WTC11 (cell line): Measurements from ENCODE around the gene AIFM2. TPM values are rescaled to one million over a fixed set of nuclear protein-coding genes. Genes with fewer than 3 reads are reported as not detected.

Experiments used
- ATAC-seq: fragments of 200-7000 bp; cut with Tn5 transposase; 2 replicates; pipeline ENCODE4 v1.10.0; 2021; ENCODE audit warnings: mild to moderate bottlenecking, moderate library complexity
- CTCF ChIA-PET: fragments of 300-600 bp; sonication (Branson Sonifier 250); formaldehyde crosslinking; loops from one replicate; lab custom pipeline; 2021; ENCODE audit warnings: antibody characterized with exemption; lab: Charles Lee
- POLR2A ChIA-PET: fragments of 350-600 bp; sonication (Branson Sonifier 250); formaldehyde crosslinking; loops from one replicate; lab custom pipeline; 2021; ENCODE audit warnings: antibody characterized with exemption; lab: Charles Lee
- DNase-seq: peaks from one replicate; pipeline ENCODE4 v3.0.0; 2021; ENCODE audit warnings: low spot score
- H3K27ac Mint-ChIP-seq: 2 replicates; pipeline ENCODE4 v1.8.0; 2021; ENCODE audit warnings: mixed read lengths
- H3K27me3 Mint-ChIP-seq: 2 replicates; pipeline ENCODE4 v1.8.0; 2021; ENCODE audit warnings: low read depth, mild to moderate bottlenecking, moderate library complexity, mixed read lengths
- H3K36me3 Mint-ChIP-seq: 2 replicates; pipeline ENCODE4 v1.8.0; 2021; ENCODE audit warnings: mixed read lengths
- H3K4me1 Mint-ChIP-seq: 2 replicates; pipeline ENCODE4 v1.8.0; 2022; ENCODE audit warnings: mixed read lengths
- H3K4me3 Mint-ChIP-seq: 2 replicates; pipeline ENCODE4 v1.8.0; 2021; ENCODE audit warnings: mild to moderate bottlenecking, moderate library complexity, mixed read lengths
- H3K9me3 Mint-ChIP-seq: 2 replicates; pipeline ENCODE4 v1.8.0; 2021; ENCODE audit warnings: mixed read lengths
- CTCF ChIP-seq: fragments of 200-600 bp; IDR thresholded peaks from 2 replicates; pipeline ENCODE4 v1.8.0; 2022; ENCODE audit warnings: antibody characterized with exemption
- ELF4 ChIP-seq: sonication (generic); formaldehyde crosslinking; IDR thresholded peaks from 2 replicates; pipeline ENCODE4 v1.8.1; 2022; ENCODE audit warnings: low read depth, mild to moderate bottlenecking, moderate library complexity, missing genetic modification reagents
- ESRRA ChIP-seq: sonication (generic); formaldehyde crosslinking; IDR thresholded peaks from 2 replicates; pipeline ENCODE4 v1.8.1; 2022; ENCODE audit warnings: mild to moderate bottlenecking, missing genetic modification reagents, borderline replicate concordance
- ETV6 ChIP-seq: sonication (generic); formaldehyde crosslinking; IDR thresholded peaks from 2 replicates; pipeline ENCODE4 v1.8.1; 2022; ENCODE audit warnings: mild to moderate bottlenecking, missing genetic modification reagents
- FOXP4 ChIP-seq: sonication (generic); formaldehyde crosslinking; IDR thresholded peaks from 2 replicates; pipeline ENCODE4 v1.8.0; 2022; ENCODE audit warnings: mild to moderate bottlenecking, missing genetic modification reagents
- HMGA2 ChIP-seq: fragments of 250-450 bp; sonication (Bioruptor Pico); IDR thresholded peaks from 2 replicates; pipeline ENCODE4 v1.4.0; 2021; ENCODE audit warnings: mild to moderate bottlenecking, moderate library complexity
- IRF1 ChIP-seq: sonication (generic); formaldehyde crosslinking; IDR thresholded peaks from 2 replicates; pipeline ENCODE4 v1.8.0; 2023; ENCODE audit warnings: missing genetic modification reagents
- MLX ChIP-seq: sonication (generic); formaldehyde crosslinking; IDR thresholded peaks from 2 replicates; pipeline ENCODE4 v1.8.1; 2023; ENCODE audit warnings: mild to moderate bottlenecking, missing genetic modification reagents, moderate library complexity
- PRRX2 ChIP-seq: fragments of 250-450 bp; sonication (Bioruptor Pico); IDR thresholded peaks from 2 replicates; pipeline ENCODE4 v1.8.0; 2021; ENCODE audit warnings: mild to moderate bottlenecking
- RELA ChIP-seq: sonication (generic); formaldehyde crosslinking; IDR thresholded peaks from 2 replicates; pipeline ENCODE4 v1.8.1; 2022; ENCODE audit warnings: missing genetic modification reagents, mild to moderate bottlenecking, borderline replicate concordance
- SMAD4 ChIP-seq: sonication (generic); formaldehyde crosslinking; IDR thresholded peaks from 2 replicates; pipeline ENCODE4 v1.8.0; 2022; ENCODE audit warnings: mild to moderate bottlenecking, missing genetic modification reagents
- SOX15 ChIP-seq: fragments of 250-450 bp; sonication (Bioruptor Pico); IDR thresholded peaks from 2 replicates; pipeline ENCODE4 v1.9.0; 2021; ENCODE audit warnings: mild to moderate bottlenecking
- SP1 ChIP-seq: sonication (generic); formaldehyde crosslinking; conservative IDR thresholded peaks from 2 replicates; pipeline ENCODE4 v1.8.1; 2022; ENCODE audit warnings: missing genetic modification reagents
- ZNF121 ChIP-seq: sonication (generic); formaldehyde crosslinking; IDR thresholded peaks from 2 replicates; pipeline ENCODE4 v1.8.0; 2023; ENCODE audit warnings: missing genetic modification reagents
- total RNA-seq: library from RNA; stranded (reverse); gene quantifications from 3 replicates; pipeline ENCODE4 v1.2.3, GENCODE V29; 2021
- TF ChIP-seq, protein P1 (sequence below): sonication (generic); formaldehyde crosslinking; IDR thresholded peaks from 2 replicates; pipeline ENCODE4 v1.8.1; 2022; ENCODE audit warnings: missing genetic modification reagents, borderline replicate concordance
- TF ChIP-seq, protein P2 (sequence below): sonication (generic); formaldehyde crosslinking; IDR thresholded peaks from 2 replicates; pipeline ENCODE4 v1.8.1; 2022; ENCODE audit warnings: low read depth, missing genetic modification reagents, borderline replicate concordance
- TF ChIP-seq, protein P3 (sequence below): sonication (generic); formaldehyde crosslinking; IDR thresholded peaks from 2 replicates; pipeline ENCODE4 v1.8.1; 2023; ENCODE audit warnings: mild to moderate bottlenecking, missing genetic modification reagents, borderline replicate concordance
- TF ChIP-seq, protein P4 (sequence below): sonication (generic); formaldehyde crosslinking; IDR thresholded peaks from 2 replicates; pipeline ENCODE4 v1.8.0; 2022; ENCODE audit warnings: missing genetic modification reagents

Gene AIFM2
- total RNA-seq, 1 experiment from 2014 or later = 4.4 TPM

- no peaks in the 10 kb centered on the region for H3K36me3 Mint-ChIP-seq
- H3K9me3 Mint-ChIP-seq = no peaks in the 10 kb centered on the region
- ATAC-seq (no peak), DNase-seq (no peak)
- peaks cover 16% of the 10 kb centered on the region for H3K27me3 Mint-ChIP-seq
- ChIA-PET POLR2A (no interaction called here), CTCF (interaction anchor here (1.4 to 2.8 kb wide), 3 partner anchors 9 to 30 kb away, joined by 4 to 18 read pairs (median 7); partner anchors contain the start of gene TYSND1)
- no peak for TF ChIP-seq IRF1 (CRISPR knock-in tag)
- TF ChIP-seq PRRX2 (CRISPR knock-in tag) = no peak
- TF ChIP-seq FOXP4 (CRISPR knock-in tag) = no peak
- TF ChIP-seq, protein P1, sequence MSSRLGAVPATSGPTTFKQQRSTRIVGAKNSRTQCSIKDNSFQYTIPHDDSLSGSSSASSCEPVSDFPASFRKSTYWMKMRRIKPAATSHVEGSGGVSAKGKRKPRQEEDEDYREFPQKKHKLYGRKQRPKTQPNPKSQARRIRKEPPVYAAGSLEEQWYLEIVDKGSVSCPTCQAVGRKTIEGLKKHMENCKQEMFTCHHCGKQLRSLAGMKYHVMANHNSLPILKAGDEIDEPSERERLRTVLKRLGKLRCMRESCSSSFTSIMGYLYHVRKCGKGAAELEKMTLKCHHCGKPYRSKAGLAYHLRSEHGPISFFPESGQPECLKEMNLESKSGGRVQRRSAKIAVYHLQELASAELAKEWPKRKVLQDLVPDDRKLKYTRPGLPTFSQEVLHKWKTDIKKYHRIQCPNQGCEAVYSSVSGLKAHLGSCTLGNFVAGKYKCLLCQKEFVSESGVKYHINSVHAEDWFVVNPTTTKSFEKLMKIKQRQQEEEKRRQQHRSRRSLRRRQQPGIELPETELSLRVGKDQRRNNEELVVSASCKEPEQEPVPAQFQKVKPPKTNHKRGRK (CRISPR knock-in tag) = no peak
- no peak for TF ChIP-seq SP1
- TF ChIP-seq ETV6 (CRISPR knock-in tag) = no peak
- no peak for TF ChIP-seq SOX15 (CRISPR knock-in tag)
- no peak for TF ChIP-seq MLX (CRISPR knock-in tag)
- TF ChIP-seq ELF4 (CRISPR knock-in tag) = no peak
- H3K27ac Mint-ChIP-seq = no peak overlapping the region
- H3K4me3 Mint-ChIP-seq = no peak overlapping the region
- peaks cover 12% of the 10 kb centered on the region for H3K4me1 Mint-ChIP-seq
Observed at GRCh38 chr10:70137135-70137534, 4.5 kb upstream of the AIFM2 start.

DNA sequence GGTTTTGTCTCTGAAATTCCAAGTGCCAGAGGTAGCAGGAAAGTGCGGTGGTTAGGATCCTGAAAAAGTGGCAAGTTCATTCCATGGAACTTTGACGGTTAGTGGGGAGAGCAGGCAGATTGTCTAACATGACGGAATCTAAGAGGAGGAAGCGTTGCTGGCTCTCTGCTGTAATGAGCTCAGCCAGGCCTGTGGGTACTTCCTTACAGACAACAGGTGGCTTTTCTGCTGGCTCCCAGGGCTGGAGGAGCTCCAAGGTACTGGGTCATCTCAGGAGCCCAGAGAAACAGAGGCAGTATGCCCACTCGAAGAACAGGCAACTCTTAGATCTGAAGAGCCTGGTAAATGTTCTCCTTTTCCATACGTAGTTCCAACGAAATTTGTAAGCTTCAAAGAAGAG, 3.1 kb upstream of the AIFM2 start:
- H3K9me3 Mint-ChIP-seq = no peaks in the 10 kb centered on the region
- ChIA-PET POLR2A (interaction anchor here (0.5 to 0.9 kb wide), 3 partner anchors 9 to 1794 kb away, joined by 3 to 5 read pairs (median 3); partner anchors contain the start of gene TYSND1), CTCF (interaction anchor here (0.6 to 2.8 kb wide), 7 partner anchors 11 to 221 kb away, joined by 3 to 18 read pairs (median 4); partner anchors contain the start of gene TYSND1)
- H3K27ac Mint-ChIP-seq = no peak overlapping the region
- no peaks in the 10 kb centered on the region for H3K36me3 Mint-ChIP-seq
- ATAC-seq = no peak
- H3K27me3 Mint-ChIP-seq = peaks cover 24% of the 10 kb centered on the region
- H3K4me3 Mint-ChIP-seq = no peak overlapping the region
- DNase-seq = no peak
- peaks cover 15% of the 10 kb centered on the region for H3K4me1 Mint-ChIP-seq
- TF ChIP-seq HMGA2 (no peak), ZNF121 (no peak), RELA (CRISPR knock-in tag) (no peak), ESRRA (CRISPR knock-in tag) (no peak), CTCF (no peak), SMAD4 (CRISPR knock-in tag) (no peak)
- TF ChIP-seq, protein P2, sequence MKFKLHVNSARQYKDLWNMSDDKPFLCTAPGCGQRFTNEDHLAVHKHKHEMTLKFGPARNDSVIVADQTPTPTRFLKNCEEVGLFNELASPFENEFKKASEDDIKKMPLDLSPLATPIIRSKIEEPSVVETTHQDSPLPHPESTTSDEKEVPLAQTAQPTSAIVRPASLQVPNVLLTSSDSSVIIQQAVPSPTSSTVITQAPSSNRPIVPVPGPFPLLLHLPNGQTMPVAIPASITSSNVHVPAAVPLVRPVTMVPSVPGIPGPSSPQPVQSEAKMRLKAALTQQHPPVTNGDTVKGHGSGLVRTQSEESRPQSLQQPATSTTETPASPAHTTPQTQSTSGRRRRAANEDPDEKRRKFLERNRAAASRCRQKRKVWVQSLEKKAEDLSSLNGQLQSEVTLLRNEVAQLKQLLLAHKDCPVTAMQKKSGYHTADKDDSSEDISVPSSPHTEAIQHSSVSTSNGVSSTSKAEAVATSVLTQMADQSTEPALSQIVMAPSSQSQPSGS (CRISPR knock-in tag) = no peak
- TF ChIP-seq, protein P3, sequence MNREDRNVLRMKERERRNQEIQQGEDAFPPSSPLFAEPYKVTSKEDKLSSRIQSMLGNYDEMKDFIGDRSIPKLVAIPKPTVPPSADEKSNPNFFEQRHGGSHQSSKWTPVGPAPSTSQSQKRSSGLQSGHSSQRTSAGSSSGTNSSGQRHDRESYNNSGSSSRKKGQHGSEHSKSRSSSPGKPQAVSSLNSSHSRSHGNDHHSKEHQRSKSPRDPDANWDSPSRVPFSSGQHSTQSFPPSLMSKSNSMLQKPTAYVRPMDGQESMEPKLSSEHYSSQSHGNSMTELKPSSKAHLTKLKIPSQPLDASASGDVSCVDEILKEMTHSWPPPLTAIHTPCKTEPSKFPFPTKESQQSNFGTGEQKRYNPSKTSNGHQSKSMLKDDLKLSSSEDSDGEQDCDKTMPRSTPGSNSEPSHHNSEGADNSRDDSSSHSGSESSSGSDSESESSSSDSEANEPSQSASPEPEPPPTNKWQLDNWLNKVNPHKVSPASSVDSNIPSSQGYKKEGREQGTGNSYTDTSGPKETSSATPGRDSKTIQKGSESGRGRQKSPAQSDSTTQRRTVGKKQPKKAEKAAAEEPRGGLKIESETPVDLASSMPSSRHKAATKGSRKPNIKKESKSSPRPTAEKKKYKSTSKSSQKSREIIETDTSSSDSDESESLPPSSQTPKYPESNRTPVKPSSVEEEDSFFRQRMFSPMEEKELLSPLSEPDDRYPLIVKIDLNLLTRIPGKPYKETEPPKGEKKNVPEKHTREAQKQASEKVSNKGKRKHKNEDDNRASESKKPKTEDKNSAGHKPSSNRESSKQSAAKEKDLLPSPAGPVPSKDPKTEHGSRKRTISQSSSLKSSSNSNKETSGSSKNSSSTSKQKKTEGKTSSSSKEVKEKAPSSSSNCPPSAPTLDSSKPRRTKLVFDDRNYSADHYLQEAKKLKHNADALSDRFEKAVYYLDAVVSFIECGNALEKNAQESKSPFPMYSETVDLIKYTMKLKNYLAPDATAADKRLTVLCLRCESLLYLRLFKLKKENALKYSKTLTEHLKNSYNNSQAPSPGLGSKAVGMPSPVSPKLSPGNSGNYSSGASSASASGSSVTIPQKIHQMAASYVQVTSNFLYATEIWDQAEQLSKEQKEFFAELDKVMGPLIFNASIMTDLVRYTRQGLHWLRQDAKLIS (CRISPR knock-in tag) = no peak
- TF ChIP-seq, protein P4, sequence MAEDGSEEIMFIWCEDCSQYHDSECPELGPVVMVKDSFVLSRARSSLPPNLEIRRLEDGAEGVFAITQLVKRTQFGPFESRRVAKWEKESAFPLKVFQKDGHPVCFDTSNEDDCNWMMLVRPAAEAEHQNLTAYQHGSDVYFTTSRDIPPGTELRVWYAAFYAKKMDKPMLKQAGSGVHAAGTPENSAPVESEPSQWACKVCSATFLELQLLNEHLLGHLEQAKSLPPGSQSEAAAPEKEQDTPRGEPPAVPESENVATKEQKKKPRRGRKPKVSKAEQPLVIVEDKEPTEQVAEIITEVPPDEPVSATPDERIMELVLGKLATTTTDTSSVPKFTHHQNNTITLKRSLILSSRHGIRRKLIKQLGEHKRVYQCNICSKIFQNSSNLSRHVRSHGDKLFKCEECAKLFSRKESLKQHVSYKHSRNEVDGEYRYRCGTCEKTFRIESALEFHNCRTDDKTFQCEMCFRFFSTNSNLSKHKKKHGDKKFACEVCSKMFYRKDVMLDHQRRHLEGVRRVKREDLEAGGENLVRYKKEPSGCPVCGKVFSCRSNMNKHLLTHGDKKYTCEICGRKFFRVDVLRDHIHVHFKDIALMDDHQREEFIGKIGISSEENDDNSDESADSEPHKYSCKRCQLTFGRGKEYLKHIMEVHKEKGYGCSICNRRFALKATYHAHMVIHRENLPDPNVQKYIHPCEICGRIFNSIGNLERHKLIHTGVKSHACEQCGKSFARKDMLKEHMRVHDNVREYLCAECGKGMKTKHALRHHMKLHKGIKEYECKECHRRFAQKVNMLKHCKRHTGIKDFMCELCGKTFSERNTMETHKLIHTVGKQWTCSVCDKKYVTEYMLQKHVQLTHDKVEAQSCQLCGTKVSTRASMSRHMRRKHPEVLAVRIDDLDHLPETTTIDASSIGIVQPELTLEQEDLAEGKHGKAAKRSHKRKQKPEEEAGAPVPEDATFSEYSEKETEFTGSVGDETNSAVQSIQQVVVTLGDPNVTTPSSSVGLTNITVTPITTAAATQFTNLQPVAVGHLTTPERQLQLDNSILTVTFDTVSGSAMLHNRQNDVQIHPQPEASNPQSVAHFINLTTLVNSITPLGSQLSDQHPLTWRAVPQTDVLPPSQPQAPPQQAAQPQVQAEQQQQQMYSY (CRISPR knock-in tag) = no peak
